Measurements from ENCODE around the gene PPIP5K1. TPM values are rescaled to one million over a fixed set of nuclear protein-coding genes. Genes with fewer than 3 reads are reported as not detected.

PPIP5K1 gene
- total and polyA plus RNA-seq, 9 of the 15 experiments (the other 6 are each of a cell fraction or from before 2014, with no cell fraction given): 2.5 to 74.6 (median 35.1) TPM

DNA sequence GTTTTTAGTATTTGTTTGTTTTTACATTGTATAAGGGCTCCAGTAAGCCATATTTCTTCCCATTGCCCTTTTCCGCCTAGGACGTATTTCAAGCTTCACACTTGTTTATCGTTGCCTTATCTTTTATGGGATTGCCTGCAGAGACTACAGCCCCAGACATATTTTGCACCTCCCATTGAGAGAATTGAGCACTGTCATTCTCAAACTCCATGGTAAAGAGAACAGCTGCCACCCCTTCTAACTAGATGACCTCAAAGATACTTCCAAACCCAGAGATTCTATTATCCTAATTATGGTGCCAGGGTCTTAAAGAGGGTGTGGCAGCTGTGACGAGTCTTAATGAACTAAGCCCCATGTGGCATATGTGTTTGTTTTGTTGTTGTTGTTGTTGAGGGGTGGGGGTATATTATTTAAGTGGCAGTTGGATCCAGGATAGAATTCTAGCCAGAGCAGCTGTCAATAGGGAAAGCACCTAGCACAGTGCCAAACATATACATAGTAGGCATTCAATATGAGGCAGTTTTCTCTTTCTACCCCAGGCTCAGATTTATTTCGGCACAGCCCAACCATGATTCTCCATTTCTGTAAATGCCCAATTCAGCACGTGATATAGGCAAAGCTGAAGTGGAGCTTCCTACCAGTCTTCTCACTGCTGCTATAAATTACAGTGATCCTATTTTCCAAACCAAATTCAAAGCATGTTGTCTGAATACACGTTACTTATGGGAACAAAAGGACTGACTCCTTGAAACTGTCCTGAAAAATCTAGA lies 96.1 kb downstream of the PPIP5K1 start (continued):
- TF ChIP-seq ILK (tag; IDR thresholded peaks at IDR 0.05; ENCODE audit: borderline replicate concordance, low read depth): no peak
- 0 out of 2 replicates have a peak, but pooled peaks have one; percentile 11 for TF ChIP-seq KLF6 (CRISPR knock-in tag; IDR thresholded peaks at IDR 0.05; ENCODE audit: borderline replicate concordance)

- peak within 1 kb of the TSS; percentile 98 for H2AFZ ChIP-seq (ENCODE audit: low read depth, low read length)
- DNase-seq (ENCODE audit: extremely low read depth in 1 of 4, low spot score in 3 of 4) (peak; percentile 96), FAIRE-seq (peak; percentile 98), ATAC-seq (peak; percentile 100)
- H3K27me3 ChIP-seq (ENCODE audit: control insufficient read depth in 2 of 2, insufficient read depth in 2 of 2, low read length in 2 of 2): no peaks in the 10 kb centered on the region
- H3K79me2 ChIP-seq (ENCODE audit: control insufficient read depth, insufficient read depth, low read length): 0 out of 3 replicates have a peak, but pooled peaks cover 10% of the 10 kb centered on the region
- intact Hi-C loops (cut with micrococcal nuclease) (no loop called here), in situ Hi-C loops (cut with MboI) (no loop called here)
- H3K36me3 ChIP-seq (ENCODE audit: control insufficient read depth, insufficient read depth, low read length): peaks cover 29% of the 10 kb centered on the region; the same call in 2 of the 3 replicates
- peak within 1 kb of the TSS; percentile 80 for H3K27ac ChIP-seq (ENCODE audit: extremely low read depth, low read depth, low read length)
- no TSS peak for BruUV-seq (replicated peaks)
- no peaks in the 10 kb centered on the region for H3K9me3 ChIP-seq (replicated peaks; ENCODE audit: control insufficient read depth, insufficient read depth, low read depth, low read length)
- no peaks in the 10 kb centered on the region for H4K20me1 ChIP-seq (replicated peaks; ENCODE audit: control insufficient read depth, insufficient read depth, low read length)
- peaks cover 3 to 11% of the 10 kb centered on the region in 2 experiments; a peak in 3 of 5 replicates for H3K4me1 ChIP-seq (replicated peaks in 1 of 2; ENCODE audit: control insufficient read depth in 2 of 2, insufficient read depth in 2 of 2, low read length in 2 of 2)
- under 1% methylated on average over 48 of the region's 54 CpGs for WGBS (ENCODE audit: insufficient coverage, low coverage, missing lambda C conversion rate)
- POLR2A ChIA-PET: interaction anchor here (0.6 to 1.9 kb wide), 8 partner anchors 8 to 1496 kb away, joined by 3 to 8 read pairs (median 5); partner anchors contain the start of gene MAP1A
- H3K9ac ChIP-seq (ENCODE audit: insufficient read depth in 1 of 2, low read depth in 2 of 2, low read length in 2 of 2): peak within 1 kb of the TSS; percentile 60 to 91
- H3K4me3 ChIP-seq: peak within 1 kb of the TSS; percentile 77
- H3K4me2 ChIP-seq (ENCODE audit: insufficient read depth, low read length): peak within 1 kb of the TSS; percentile 97
- H3K9me1 ChIP-seq (ENCODE audit: control insufficient read depth, insufficient read depth, low read length): no peaks in the 10 kb centered on the region
- CTCF ChIA-PET (ENCODE audit: low intra/inter-chr PET ratio): no interaction called here
- TF ChIP-seq SREBF2 (CRISPR knock-in tag; IDR thresholded peaks at IDR 0.05) (no peak), NFIC (IDR thresholded peaks at IDR 0.05) (no peak), JUNB (CRISPR knock-in tag; conservative IDR thresholded peaks at IDR 0.05) (no peak), KHSRP (IDR thresholded peaks at IDR 0.05) (peak; percentile 69; the same call in 1 of the 2 replicates), ZNF274 (IDR thresholded peaks at IDR 0.05; ENCODE audit: borderline replicate concordance, low read depth, low read length) (no peak), KAT8 (IDR thresholded peaks at IDR 0.05; ENCODE audit: low read depth) (no peak), ASH1L (IDR thresholded peaks at IDR 0.05; ENCODE audit: borderline replicate concordance, low read depth, partially characterized antibody) (peak; percentile 89), TRIM28 (IDR thresholded peaks at IDR 0.05) (0 out of 2 replicates have a peak, but pooled peaks have one; percentile 53), NBN (IDR thresholded peaks at IDR 0.05; ENCODE audit: low read depth) (no peak; the same call in none of the 2 replicates), ZNF766 (CRISPR knock-in tag; conservative IDR thresholded peaks at IDR 0.05) (no peak), MTA1 (IDR thresholded peaks at IDR 0.05; ENCODE audit: borderline replicate concordance) (0 out of 2 replicates have a peak, but pooled peaks have one; percentile 12), CSDE1 (IDR thresholded peaks at IDR 0.05) (peak in 1 of 2 experiments; percentile 88; a peak in 2 of 4 replicates)
- TF ChIP-seq, protein P1, sequence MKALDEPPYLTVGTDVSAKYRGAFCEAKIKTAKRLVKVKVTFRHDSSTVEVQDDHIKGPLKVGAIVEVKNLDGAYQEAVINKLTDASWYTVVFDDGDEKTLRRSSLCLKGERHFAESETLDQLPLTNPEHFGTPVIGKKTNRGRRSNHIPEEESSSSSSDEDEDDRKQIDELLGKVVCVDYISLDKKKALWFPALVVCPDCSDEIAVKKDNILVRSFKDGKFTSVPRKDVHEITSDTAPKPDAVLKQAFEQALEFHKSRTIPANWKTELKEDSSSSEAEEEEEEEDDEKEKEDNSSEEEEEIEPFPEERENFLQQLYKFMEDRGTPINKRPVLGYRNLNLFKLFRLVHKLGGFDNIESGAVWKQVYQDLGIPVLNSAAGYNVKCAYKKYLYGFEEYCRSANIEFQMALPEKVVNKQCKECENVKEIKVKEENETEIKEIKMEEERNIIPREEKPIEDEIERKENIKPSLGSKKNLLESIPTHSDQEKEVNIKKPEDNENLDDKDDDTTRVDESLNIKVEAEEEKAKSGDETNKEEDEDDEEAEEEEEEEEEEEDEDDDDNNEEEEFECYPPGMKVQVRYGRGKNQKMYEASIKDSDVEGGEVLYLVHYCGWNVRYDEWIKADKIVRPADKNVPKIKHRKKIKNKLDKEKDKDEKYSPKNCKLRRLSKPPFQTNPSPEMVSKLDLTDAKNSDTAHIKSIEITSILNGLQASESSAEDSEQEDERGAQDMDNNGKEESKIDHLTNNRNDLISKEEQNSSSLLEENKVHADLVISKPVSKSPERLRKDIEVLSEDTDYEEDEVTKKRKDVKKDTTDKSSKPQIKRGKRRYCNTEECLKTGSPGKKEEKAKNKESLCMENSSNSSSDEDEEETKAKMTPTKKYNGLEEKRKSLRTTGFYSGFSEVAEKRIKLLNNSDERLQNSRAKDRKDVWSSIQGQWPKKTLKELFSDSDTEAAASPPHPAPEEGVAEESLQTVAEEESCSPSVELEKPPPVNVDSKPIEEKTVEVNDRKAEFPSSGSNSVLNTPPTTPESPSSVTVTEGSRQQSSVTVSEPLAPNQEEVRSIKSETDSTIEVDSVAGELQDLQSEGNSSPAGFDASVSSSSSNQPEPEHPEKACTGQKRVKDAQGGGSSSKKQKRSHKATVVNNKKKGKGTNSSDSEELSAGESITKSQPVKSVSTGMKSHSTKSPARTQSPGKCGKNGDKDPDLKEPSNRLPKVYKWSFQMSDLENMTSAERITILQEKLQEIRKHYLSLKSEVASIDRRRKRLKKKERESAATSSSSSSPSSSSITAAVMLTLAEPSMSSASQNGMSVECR (CRISPR knock-in tag; IDR thresholded peaks at IDR 0.05): peak; percentile 73; the same call in 1 of the 2 replicates
These were observed 97.1 kb downstream of the PPIP5K1 start, which contains the start of gene TP53BP1 for GRCh38 chr15:43492673-43493601. Gene TP53BP1 (minus strand): TSS chr15:43493156. CDS start chr15:43493043, 113 bp downstream.

Measured in K562 (cell line).